Inferior parietal cortex (tissue), 1 donor: ENCODE results near the gene TEX26.
A peak's percentile ranks its signal among the peaks of the same experiment; 100 is the strongest.

Experiments used
- DNase-seq: peaks from one replicate; pipeline ENCODE4 v3.0.0-alpha.2; 2016; ENCODE audit errors: extremely low spot score

TEX26 gene

DNA sequence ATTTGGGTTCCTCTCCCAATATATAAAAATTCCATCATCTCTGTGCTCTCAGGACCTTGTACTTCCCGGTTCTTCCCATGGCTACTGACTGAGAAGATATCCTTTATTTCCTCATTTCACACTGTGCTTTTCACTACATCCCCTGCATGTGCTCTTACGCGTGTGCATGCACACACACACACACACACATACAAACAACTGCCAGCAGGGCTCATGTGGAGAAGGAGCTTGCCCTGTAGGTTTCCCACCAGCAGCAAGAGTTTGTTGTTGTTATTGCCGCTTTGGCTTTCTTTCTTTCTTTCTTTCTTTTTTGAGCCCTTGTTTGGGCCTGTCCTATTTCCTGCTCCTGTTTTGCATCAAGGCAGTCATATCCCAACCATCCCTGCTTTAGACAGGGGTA is 43.6 kb downstream of the TEX26 start:
- DNase-seq, result no peak

DNA sequence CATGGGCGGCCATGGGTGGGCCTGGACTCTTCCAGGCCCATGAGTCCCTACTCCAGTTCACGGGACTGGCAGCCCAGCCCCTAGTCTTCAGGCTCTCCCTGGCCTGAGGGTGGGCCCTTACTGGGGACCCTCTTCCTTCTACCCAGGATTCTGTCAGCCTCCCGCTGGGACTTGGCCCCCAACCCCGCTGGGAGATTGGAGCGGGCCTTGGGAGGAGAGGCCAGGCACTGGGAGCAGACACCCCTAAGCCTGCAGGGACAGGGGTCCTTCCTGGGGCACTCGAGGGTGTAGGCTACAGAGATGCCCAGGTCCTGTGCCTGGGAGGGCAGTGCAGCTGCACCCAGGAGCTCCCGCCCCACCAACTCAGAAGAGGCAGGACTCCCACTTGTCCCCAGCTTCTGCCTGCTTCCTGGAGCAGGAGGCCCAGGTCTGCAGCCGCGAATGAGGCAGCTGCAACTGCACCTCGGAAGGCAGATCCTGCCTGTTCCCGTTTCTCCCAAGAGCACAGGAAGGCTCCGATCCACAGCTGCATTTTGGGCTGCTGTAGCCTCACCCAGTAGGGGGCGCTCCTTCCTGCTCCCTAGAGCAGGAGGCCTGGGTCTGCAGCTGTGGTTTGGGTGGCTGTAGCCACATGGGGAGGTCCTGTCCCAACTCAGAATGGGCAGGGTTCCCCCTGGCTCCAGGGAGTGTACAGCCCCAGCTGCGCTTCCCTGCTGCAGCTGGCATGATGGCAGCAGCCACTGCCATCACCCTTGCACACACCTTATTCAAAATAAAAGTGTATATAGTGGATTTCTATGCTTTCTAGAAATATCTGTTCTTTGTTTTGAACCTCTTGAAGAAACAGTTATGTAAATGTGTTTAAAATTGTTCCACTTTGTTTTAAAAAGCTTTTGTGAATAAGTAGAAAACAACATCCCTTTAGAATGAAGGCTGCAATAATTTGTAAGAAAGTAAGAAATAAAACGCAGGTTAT is 46.8 kb downstream of the TEX26 start:
- DNase-seq, result no peak

DNA sequence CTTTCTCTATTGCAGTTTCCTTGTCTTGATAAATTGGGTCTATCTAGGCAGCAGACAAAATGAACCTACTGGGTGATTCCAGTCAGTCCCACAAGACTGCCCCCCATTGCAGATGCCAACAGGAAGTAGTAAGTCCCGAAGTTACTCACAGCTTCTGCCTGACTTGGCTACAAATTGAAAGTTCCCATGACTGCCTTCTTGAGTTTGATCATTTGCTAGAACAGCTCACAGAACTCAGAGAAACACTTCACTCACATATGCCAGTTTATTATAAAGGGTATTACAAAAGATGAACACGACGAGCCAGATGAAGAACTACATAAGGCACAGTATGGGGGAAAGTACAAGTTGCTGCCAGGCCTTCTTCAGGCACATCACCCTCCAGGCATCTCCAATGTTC is 50.0 kb downstream of the TEX26 start:
- DNase-seq, result no peak

DNA sequence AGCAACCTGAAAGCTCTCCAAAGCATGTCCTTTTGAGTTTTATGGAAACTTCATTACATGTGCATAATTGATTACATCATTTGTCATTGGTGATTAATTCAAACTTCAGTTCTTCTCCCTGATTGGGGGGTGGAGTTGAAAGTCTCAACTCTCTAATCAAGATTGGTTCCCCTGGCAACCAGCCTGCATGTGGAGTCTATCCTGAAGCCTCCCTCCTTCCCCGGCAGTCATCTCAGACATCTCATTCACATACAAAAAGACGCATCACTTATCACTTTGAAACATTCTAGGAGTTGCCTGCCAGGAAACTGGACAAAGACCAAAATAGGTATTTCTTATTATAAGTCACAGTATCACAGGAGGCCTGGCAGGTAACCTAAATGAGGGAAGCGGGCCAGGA is 50.5 kb downstream of the TEX26 start:
- no peak for DNase-seq

DNA sequence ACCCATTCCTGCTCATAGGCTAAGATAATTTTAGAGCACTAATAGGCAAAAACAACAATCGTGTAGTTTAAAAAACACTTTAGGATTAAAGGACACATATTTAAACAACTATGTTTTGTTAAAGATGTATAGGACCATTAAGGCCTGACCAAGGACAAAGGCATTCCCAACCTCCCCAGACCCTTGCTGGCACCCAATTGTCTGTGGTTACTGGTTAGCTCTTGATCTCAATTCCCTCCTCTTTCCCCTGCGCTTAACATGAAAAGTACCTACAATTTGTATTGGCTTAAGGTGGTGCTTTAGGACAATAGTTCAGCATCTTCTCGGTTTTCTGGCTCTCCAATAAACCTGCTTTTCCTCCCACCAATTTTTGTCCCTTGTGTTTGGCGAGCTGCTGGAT is 51.0 kb downstream of the TEX26 start:
- no peak for DNase-seq

DNA sequence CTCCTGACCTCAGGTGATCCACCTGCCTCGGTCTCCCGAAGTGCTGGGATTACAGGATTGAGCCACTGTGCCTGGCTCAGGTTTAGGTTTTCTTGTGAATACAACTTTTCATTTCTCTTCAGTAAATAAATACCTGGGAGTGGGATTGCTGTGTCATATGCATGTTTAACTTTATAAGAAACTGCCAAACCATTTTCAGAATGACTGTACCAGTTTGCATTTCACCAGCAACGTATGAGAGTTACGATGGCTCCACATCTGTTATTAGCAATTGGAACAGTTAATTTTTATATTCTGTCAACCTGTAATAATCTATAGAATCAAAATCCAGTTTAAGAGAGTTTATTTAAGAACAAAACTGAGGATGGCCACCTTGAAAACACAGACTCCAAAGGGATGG is 52.2 kb downstream of the TEX26 start:
- DNase-seq, result no peak

DNA sequence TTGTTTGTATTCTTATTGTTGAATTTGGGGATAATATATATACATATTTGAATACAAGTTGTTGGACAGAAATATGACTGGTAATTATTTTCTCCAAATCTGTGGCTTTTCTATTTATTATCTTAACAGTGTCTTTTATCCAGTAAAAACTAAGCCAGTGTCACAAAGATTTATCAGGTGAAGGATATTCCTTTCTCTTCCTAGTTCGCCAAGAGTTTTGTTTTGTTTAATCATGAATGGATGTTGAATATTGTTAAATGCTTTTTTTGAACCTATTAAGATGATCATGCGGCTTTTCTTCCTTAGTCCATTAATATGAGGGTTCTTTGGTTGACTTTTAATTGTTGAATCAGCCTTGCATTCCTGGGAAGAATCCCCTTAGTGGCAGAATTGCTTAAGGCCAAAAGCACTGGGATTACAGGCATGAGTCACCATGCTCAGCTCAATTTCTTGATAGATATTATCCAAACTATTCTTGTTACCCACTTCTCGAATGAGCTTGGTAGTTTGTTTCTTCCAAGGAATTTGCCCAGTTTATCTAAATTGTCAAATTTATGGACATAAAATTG is 53.3 kb downstream of the TEX26 start:
- no peak for DNase-seq

DNA sequence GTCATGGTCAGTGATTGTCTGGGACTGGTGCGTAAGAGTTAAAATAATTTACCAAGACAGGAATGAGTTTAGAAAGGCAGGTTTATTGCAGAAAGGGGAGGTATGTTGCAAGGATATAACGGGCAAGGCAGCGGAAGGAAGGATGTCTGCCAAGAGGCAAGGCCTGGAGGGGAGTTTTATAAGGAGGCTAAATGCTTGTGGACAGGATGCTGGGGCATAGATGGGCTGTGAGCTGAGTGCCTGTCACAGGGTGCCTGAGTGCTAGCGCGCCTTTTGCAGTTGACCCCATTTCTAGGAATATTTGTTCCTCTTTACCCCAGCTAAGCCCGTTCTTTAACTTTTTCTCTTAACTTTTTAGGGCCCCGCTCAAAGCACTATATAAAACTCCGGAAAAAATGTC is 58.7 kb downstream of the TEX26 start:
- no peak for DNase-seq

DNA sequence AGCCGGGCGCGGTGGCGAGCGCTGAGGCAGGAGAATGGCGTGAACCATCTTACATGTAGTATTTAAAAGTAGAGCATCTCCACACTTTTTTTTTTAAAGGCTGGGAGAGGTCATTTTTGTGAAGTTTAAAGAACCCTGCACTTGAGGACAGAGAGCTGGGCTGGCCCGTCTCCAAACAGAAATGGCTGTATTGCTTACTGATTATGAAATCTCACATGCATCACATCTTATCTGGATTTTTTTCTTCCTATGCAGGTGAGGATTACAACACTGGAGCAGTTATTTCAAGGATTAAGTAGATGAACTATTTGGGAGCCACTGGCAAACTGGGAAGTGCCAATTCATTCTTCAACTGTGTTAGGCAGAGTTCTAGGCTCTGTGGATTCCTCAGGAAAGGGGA is 59.5 kb downstream of the TEX26 start:
- DNase-seq, result no peak

DNA sequence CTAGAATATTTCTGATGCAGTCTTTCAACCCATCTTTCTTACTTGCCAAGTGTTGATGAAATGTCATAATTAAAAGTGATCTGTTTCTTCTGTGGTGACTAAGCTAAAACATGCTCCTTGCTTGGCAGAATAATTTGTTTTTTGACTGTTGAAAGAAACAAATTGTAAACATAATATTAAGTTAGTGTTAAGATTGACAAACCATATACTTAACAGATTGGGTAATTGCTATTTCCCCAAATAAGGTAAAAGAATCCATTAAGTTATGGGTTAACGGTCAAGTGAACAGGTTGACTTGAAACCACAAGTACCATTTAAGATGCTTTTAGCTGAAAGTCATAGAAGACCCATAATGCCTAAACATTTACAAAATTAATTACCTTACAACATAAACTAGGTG is 62.9 kb downstream of the TEX26 start:
- no peak for DNase-seq

DNA sequence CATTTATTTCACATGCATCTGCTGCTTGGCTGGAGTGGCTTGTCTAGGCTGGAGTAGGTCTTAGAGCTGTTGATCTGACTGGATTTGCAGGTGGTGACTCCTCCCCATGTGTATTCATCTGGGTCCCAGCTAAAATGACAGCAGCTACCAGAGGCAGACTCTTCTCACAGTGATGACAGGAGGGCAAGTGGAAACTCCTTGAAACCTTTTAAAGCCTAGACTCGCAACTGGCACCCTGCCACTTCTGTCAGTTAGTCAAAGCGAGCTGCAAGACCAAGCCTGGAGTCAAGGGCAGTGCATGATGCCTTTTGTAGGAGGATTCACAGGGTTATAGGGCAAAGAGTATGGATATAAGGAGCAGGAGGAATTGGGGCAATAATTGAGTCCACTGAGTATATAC is 65.2 kb downstream of the TEX26 start:
- DNase-seq, result no peak

DNA sequence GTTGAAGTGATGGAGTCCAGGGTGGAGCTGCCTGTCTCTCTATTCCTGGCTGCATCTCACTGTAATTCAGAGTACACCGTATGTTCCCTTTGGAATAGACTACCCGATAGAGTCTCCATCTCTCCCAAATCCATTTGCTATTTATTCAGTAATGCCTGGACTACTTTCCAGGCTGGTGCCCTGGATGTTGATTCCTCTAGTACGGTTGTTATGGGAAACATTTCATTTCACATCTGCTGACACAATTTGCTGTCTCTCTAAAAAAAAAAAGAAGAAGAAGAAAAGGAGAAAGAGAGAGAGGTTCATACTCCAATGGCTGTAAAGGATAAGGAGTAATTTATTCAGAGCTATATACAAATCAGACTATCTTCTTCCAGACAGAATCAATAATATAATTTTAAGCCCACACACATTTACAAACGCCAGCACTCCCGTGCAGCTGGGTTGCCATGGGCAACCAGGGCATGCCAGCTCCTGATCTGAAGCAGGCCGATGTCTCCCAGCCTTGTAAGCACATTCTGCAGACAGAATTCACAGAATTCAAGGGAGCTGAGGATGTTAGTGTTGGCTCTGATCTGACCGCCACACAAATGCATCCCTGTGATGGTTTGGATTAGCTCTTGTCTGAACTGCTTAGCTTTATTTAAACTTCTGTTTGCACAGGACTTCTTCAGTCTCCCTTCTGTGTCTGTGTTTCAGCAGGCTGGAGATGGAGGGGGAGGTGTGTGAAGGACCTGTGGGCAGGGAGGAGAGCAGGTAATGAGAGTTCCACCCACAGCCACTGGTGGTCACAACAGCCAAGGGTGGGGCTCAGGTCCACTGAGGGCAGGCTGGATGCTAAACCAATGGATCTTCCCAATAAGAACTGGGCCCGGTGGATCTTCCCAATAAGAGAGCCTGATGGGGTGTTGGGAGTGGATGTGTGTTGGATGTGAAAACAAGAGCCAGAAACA is 66.0 kb downstream of the TEX26 start:
- peak; percentile 49 for DNase-seq

DNA sequence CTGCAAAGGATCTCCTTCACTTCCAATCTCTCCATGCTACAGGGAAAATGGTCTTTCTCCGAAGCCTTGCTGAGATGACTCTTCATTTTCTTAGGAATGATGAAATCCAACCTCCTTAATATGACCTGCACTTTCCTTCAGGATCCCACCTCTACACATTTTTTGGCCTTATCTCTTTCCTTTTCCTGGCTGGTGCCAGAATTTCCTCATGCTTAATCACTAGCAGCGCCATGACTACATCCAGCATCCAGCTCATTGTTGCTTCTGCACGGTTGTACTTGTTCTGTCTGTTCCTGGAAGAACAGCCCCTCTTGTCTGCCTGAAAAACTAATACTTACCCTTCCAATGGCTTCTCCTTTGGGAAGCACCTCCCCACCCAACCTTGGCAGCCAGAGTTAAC is 68.4 kb downstream of the TEX26 start:
- no peak for DNase-seq

DNA sequence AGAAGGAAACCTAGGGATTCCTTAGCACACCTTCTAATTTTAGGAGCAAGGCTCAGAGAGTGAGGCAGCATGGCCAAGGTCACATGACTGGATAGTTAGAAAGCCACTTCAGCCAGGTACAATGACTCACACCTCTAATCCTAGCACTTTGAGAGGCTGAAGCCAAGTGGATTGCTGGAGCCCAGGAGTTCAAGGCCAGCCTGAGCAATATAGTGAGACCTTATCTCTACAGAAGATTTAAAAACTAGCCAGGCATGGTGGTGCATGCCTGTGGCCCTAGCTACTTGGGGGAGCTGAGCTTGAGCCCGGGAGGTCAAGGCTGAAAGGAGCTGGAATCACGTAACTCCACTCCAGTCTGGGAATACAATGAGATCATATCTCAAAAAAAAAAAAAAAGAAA is 69.2 kb downstream of the TEX26 start:
- DNase-seq, result no peak

DNA sequence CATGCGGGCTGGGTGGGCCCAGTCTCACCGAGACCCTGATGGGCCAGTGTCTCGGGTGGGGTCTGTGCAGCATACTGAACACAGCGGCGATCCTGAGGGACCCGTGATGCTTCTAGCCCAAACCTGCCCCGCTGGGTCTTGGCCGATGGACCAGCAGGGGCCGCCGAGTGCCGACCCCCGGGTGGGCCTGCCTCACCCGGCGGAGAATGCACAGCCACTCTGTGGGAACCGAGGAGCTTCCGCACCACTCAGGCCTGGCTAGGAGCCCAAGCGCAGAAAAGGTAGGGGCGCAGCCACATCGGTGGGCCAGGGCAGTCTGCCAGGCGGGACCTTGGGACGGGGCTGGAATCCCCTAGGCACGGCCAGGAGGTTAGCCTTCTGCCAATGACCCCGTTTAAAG is 72.6 kb downstream of the TEX26 start:
- DNase-seq, result no peak

DNA sequence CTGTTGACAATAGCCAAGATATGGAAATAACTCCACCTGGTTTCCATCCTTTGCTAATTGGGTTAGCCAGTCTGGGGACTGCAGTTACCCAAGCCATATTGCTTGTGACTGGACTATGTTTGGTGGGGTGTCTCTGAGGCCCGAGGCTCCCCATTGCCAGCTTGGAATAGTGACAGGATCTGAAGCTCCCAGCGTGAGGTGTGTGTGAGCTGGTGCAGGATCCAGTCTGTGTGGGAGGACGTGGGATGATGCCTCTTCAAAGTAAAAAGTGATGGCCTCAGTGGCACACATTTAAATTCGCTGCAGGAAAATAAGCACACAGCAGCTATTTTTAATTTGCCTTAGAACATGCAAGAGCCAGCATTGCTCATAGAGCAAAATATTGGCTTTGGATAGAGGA is 75.0 kb downstream of the TEX26 start:
- peak; percentile 38 for DNase-seq

DNA sequence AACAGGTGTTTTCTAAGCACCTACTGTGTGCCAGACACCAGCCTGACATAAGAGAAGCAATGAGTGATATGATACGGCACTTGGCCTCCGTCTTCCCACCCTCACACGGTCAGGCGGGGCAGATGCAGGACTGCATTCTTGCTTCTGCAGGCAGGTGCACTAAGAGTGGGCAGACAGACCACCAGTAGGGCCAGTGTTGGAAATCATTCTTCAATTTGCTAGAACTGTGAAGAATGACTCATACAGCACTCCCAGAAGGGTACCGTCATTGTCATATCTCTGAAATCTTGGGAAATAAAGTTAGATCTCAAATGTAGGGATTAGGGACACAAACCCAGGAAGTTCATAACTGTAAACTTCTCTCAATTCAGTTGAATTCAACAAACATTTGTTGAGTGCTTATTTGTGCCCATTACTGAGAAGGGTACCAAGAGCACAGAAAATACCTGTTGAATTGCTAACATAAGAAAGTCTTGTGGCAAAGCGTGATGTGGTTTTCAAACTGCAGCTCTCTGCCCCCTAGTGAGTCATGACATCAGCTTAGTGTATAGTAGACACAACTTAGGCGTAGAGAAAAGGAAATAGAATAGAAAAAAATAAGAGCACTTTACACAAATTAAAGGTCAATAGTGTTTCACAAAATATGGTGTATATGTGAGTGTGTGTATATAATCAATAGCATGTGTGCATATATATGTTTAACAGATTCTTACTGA is 76.1 kb downstream of the TEX26 start:
- DNase-seq, result no peak

DNA sequence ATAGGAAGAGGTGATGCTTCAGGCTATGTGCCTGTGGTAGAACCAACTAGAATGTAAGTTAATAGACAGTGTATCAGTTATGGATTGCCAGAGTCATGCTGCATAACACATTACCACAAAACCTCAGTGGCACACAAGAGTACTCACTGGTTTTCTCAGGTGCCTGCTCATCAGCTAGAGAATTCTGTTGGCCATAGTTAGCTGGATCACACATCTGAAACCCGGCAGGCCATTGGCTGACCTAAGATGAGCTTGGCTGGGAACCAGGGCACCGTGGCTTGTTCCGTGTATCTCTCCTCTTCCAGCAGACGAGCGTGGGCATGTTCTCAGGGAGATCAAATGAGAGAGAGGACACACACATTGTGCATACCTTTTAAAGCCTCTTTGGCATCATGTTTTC is 76.7 kb downstream of the TEX26 start:
- DNase-seq, result no peak

DNA sequence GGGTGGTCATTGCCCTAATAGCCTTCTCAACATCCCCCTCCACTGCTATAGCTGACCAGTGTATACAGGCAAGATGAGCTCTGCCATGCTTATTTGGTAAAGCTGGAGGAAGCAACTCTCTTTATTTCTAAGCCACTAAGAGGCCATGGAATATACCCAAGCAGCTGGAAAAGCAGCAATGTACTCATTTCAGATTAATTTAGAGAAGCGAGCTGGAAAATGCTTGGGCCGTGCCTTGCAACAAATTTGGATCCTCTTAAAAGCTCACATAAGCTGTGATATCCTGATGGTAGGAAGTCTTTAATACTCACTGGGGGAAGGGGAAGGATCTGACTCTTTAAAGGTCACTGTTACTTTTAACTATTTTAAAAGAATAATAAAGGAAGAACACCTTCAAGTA is 77.8 kb downstream of the TEX26 start:
- DNase-seq, result no peak

DNA sequence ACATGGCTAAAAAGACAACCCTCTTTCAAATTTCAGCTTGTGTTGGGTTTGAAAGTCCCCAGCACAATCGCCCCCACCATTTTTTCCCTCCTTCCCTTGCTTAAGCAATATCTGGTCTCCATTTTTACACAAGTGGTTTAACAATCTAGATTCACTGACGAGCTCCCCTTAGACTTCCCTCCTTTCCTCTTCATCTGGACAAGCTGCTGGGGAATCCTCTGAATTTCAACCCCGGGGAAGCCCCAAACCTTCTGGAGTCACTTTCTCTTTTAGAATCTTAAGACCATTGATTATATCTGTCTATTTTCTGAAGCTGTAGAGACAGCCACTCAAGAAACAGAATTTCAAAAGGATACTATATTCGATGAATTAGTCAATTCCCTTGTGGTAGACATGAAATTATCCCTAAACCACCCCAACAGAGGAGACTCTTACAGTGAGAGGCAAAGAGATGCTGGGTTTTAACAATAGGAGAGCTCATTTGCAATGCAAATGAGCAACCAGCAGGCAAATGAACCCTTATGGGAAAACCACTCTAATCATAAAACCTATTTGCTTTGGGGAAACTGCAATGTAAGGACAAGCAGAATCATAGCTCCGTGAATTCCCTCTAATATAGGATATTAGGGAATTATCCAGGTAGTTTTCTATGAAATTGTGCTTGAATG is 78.9 kb downstream of the TEX26 start:
- DNase-seq, result no peak
